Left lobe of liver (tissue), 2 donors: ENCODE measurements around the gene EVPLL. TPM values are rescaled to one million over a fixed set of nuclear protein-coding genes. Genes with fewer than 3 reads are reported as not detected.
"Not testable (repeated sequence)": the region's sequence is repeated elsewhere in the genome, so short reads cannot be mapped to it uniquely, and the experiment has no call there.

Source experiments
- ATAC-seq: fragments of 200-7000 bp; cut with Tn5 transposase; one replicate; pipeline ENCODE4 v1.9.1; 2020; ENCODE audit warnings: mild to moderate bottlenecking, moderate library complexity
- DNase-seq: peaks from one replicate; pipeline ENCODE4 v3.0.0-alpha.2; 2020; ENCODE audit warnings: low spot score
- total RNA-seq: library from RNA; stranded (reverse); gene quantifications from one replicate; pipeline ENCODE4 v1.2.1, GENCODE V29; 2021
- donor health status: DM: no; HTN: no; CAD: no; lungs with moderate emphysema.
- donor health status: DM: no; HTN: yes; CAD: no.

The EVPLL gene
- total RNA-seq, 1 donor from 2014 or later: 2.2 TPM

- not testable (repeated sequence) for ATAC-seq, DNase-seq
Measured at GRCh38 chr17:18378614-18379013, 1.0 kb downstream of the EVPLL start.

- DNase-seq (no peak), ATAC-seq (no peak)
Measured at GRCh38 chr17:18379246-18380146, 1.9 kb downstream of the EVPLL start.

GRCh38 chr17:18380471-18381157, 3.0 kb downstream of the EVPLL start:
- DNase-seq: no peak

GRCh38 chr17:18381158-18381952, 3.8 kb downstream of the EVPLL start:
- ATAC-seq (no peak), DNase-seq (no peak)

More at GRCh38 chr17:18380471-18381157, 3.0 kb downstream of the EVPLL start:
- no peak for ATAC-seq

GRCh38 chr17:18381953-18382245, 4.3 kb downstream of the EVPLL start:
- DNase-seq (no peak), ATAC-seq (no peak)

- DNase-seq: no peak
- ATAC-seq: no peak
Measured at GRCh38 chr17:18382441-18383078, 5.0 kb downstream of the EVPLL start.

- ATAC-seq, DNase-seq: not testable (repeated sequence)
Measured at GRCh38 chr17:18383079-18383481, 5.5 kb downstream of the EVPLL start.

- DNase-seq, ATAC-seq: not testable (repeated sequence)
Measured at GRCh38 chr17:18384271-18384670, 6.7 kb downstream of the EVPLL start.

GRCh38 chr17:18387583-18387982, 10.0 kb downstream of the EVPLL start:
- not testable (repeated sequence) for ATAC-seq, DNase-seq

- not testable (repeated sequence) for DNase-seq, ATAC-seq
Measured at GRCh38 chr17:18388266-18388665, 10.7 kb downstream of the EVPLL start.

GRCh38 chr17:18388728-18389127, 11.2 kb downstream of the EVPLL start:
- peak; percentile 48 for ATAC-seq
- not testable (repeated sequence) for DNase-seq

- ATAC-seq: not testable (repeated sequence)
Measured at GRCh38 chr17:18401872-18402590, 24.5 kb downstream of the EVPLL start.

GRCh38 chr17:18403166-18403565, 25.6 kb downstream of the EVPLL start:
- not testable (repeated sequence) for DNase-seq
- peak; percentile 56 for ATAC-seq

More at GRCh38 chr17:18401872-18402590, 24.5 kb downstream of the EVPLL start:
- DNase-seq: not testable (repeated sequence)

GRCh38 chr17:18403604-18404003, 26.0 kb downstream of the EVPLL start:
- not testable (repeated sequence) for ATAC-seq, DNase-seq

- DNase-seq, ATAC-seq: not testable (repeated sequence)
Measured at GRCh38 chr17:18408906-18409305, 31.3 kb downstream of the EVPLL start.

- not testable (repeated sequence) for ATAC-seq, DNase-seq
Measured at GRCh38 chr17:18409321-18409720, 31.7 kb downstream of the EVPLL start.

GRCh38 chr17:18410736-18411135, 33.2 kb downstream of the EVPLL start:
- ATAC-seq, DNase-seq: not testable (repeated sequence)

GRCh38 chr17:18411377-18411864, 33.8 kb downstream of the EVPLL start:
- DNase-seq: not testable (repeated sequence)
- peak; percentile 52 for ATAC-seq

GRCh38 chr17:18412001-18412538, 34.5 kb downstream of the EVPLL start:
- ATAC-seq: peak; percentile 81
- not testable (repeated sequence) for DNase-seq
